IMR-90 (cell line): ENCODE measurements around the gene SMO. TPM values are rescaled to one million over a fixed set of nuclear protein-coding genes. Genes with fewer than 3 reads are reported as not detected.

Experiments used
- ATAC-seq: fragments of 200-7000 bp; cut with Tn5 transposase; 2 replicates; pipeline ENCODE4 v1.9.1; 2020; ENCODE audit warnings: low read depth, mild to moderate bottlenecking, moderate library complexity
- BruUV-seq: library from RNA; stranded (reverse); fragments of 400-500 nt; replicated peaks from 2 replicates; lab custom pipeline; 2021; lab: Mats Ljungman, UMichigan
- CTCF ChIA-PET: fragments of 300-600 bp; formaldehyde crosslinking; extraction: SDS; loops from one replicate; lab custom pipeline; 2021; ENCODE audit warnings: antibody characterized with exemption; lab: Yijun Ruan, JAX
- POLR2A ChIA-PET: fragments of 300-600 bp; sonication (Branson Sonifier 250); formaldehyde crosslinking; loops from one replicate; lab custom pipeline; 2022; ENCODE audit warnings: antibody characterized with exemption; ENCODE audit not compliant: unreplicated experiment; lab: Charles Lee
- DNase-seq: peaks from one replicate; pipeline ENCODE4 v3.0.0; 2013
- H2AFZ ChIP-seq: replicated peaks from 2 replicates; pipeline ENCODE3; 2013; ENCODE audit warnings: low read length, mild to moderate bottlenecking; ENCODE audit not compliant: poor library complexity
- H2AK5ac ChIP-seq: 2 replicates; pipeline ENCODE4 v1.6.1; 2013; ENCODE audit warnings: low read depth, low read length, inconsistent platforms
- H2AK9ac ChIP-seq: replicated peaks from 2 replicates; pipeline ENCODE3; 2013; ENCODE audit warnings: mild to moderate bottlenecking, low read depth, low read length, moderate library complexity; ENCODE audit not compliant: poor library complexity
- H2BK120ac ChIP-seq: 2 replicates; pipeline ENCODE4 v1.6.1; 2013; ENCODE audit warnings: low read depth, low read length, inconsistent platforms
- H2BK15ac ChIP-seq: 3 replicates; pipeline ENCODE4 v1.6.1; 2013; ENCODE audit warnings: low read depth, low read length, inconsistent platforms
- H2BK20ac ChIP-seq: 2 replicates; pipeline ENCODE4 v1.6.1; 2013; ENCODE audit warnings: low read depth, mild to moderate bottlenecking, inconsistent platforms, low read length, moderate library complexity
- H2BK5ac ChIP-seq: 2 replicates; pipeline ENCODE4 v1.6.1; 2013; ENCODE audit warnings: mild to moderate bottlenecking, low read depth, low read length, inconsistent platforms; ENCODE audit not compliant: poor library complexity, severe bottlenecking
- H3K14ac ChIP-seq: replicated peaks from 2 replicates; pipeline ENCODE4 v1.6.1; 2013; ENCODE audit warnings: low read depth, low read length, inconsistent platforms
- H3K18ac ChIP-seq: 2 replicates; pipeline ENCODE4 v1.6.1; 2013; ENCODE audit warnings: low read depth, low read length, control low read depth
- H3K23ac ChIP-seq: 2 replicates; pipeline ENCODE4 v1.6.1; 2013; ENCODE audit warnings: low read depth, low read length, inconsistent platforms
- H3K27ac ChIP-seq: 2 replicates; pipeline ENCODE4 v1.5.1; 2013; ENCODE audit warnings: mild to moderate bottlenecking, control low read depth, low read length; ENCODE audit not compliant: insufficient read depth
- H3K27me3 ChIP-seq: 2 replicates; pipeline ENCODE4 v1.6.1; 2013; ENCODE audit warnings: low read length; ENCODE audit not compliant: control insufficient read depth, insufficient read depth
- H3K36me3 ChIP-seq: 2 replicates; pipeline ENCODE4 v1.6.1; 2013; ENCODE audit warnings: low read length, mixed read lengths; ENCODE audit not compliant: control insufficient read depth, insufficient read depth
- H3K4ac ChIP-seq: 2 replicates; pipeline ENCODE4 v1.6.1; 2013; ENCODE audit warnings: low read depth, low read length, inconsistent platforms
- H3K4me1 ChIP-seq: 2 replicates; pipeline ENCODE4 v1.6.1; 2013; ENCODE audit warnings: low read length, mixed read lengths; ENCODE audit not compliant: control insufficient read depth, insufficient read depth
- H3K4me2 ChIP-seq: 2 replicates; pipeline ENCODE4 v1.6.1; 2013; ENCODE audit warnings: low read depth, mild to moderate bottlenecking, control low read depth, low read length, moderate library complexity
- H3K4me3 ChIP-seq: 2 replicates; pipeline ENCODE4 v1.5.1; 2013; ENCODE audit warnings: low read depth, mild to moderate bottlenecking, control low read depth, low read length, moderate library complexity; ENCODE audit not compliant: insufficient read depth
- H3K56ac ChIP-seq: 2 replicates; pipeline ENCODE4 v1.6.1; 2013; ENCODE audit warnings: low read length, inconsistent platforms; ENCODE audit not compliant: insufficient read depth; ENCODE audit errors: extremely low read depth
- H3K79me1 ChIP-seq, 2 experiments: 2 replicates each; pipeline ENCODE4 v1.6.1; 2013; ENCODE audit warnings: low read length in 2 of 2, inconsistent platforms in 1 of 2, low read depth in 1 of 2
- H3K9ac ChIP-seq: 2 replicates; pipeline ENCODE4 v1.6.1; 2013; ENCODE audit warnings: low read depth, low read length, control low read depth
- H3K9me1 ChIP-seq: 2 replicates; pipeline ENCODE4 v1.6.1; 2013; ENCODE audit warnings: low read length, inconsistent platforms; ENCODE audit not compliant: insufficient read depth
- H3K9me3 ChIP-seq: 2 replicates; pipeline ENCODE4 v1.6.1; 2013; ENCODE audit warnings: low read length; ENCODE audit not compliant: control insufficient read depth, insufficient read depth
- H4K20me1 ChIP-seq: 2 replicates; pipeline ENCODE4 v1.6.1; 2013; ENCODE audit warnings: low read length, inconsistent platforms; ENCODE audit not compliant: insufficient read depth
- H4K5ac ChIP-seq: 2 replicates; pipeline ENCODE4 v1.6.1; 2013; ENCODE audit warnings: mild to moderate bottlenecking, low read depth, low read length, control low read depth
- H4K8ac ChIP-seq, 2 experiments: 2 replicates each; pipeline ENCODE4 v1.6.1; 2013; ENCODE audit warnings: low read depth in 2 of 2, low read length in 2 of 2, control low read depth in 1 of 2, inconsistent platforms in 1 of 2
- H4K91ac ChIP-seq: 2 replicates; pipeline ENCODE4 v1.6.1; 2013; ENCODE audit warnings: low read depth, low read length, inconsistent platforms; ENCODE audit not compliant: insufficient read depth
- BHLHE40 ChIP-seq: fragments of 150-350 bp; IDR thresholded peaks from 2 replicates; pipeline ENCODE4 v1.6.1; 2016; ENCODE audit warnings: mild to moderate bottlenecking, low read depth, low read length
- CHD1 ChIP-seq: IDR thresholded peaks from 2 replicates; pipeline ENCODE4 v1.6.1; 2012; ENCODE audit warnings: low read depth, low read length, improper control_type of control experiment
- CTCF ChIP-seq: conservative IDR thresholded peaks from 2 replicates; pipeline ENCODE4 v1.5.1; 2012; ENCODE audit warnings: mild to moderate bottlenecking, low read depth, low read length, improper control_type of control experiment
- MAZ ChIP-seq: IDR thresholded peaks from 2 replicates; pipeline ENCODE4 v1.6.1; 2012; ENCODE audit warnings: low read depth, mild to moderate bottlenecking, low read length, improper control_type of control experiment, moderate library complexity, borderline replicate concordance
- MXI1 ChIP-seq: IDR thresholded peaks from 2 replicates; pipeline ENCODE4 v1.6.1; 2012; ENCODE audit warnings: low read depth, mild to moderate bottlenecking, low read length, moderate library complexity, borderline replicate concordance
- NFE2L2 ChIP-seq: fragments of 150-350 bp; IDR thresholded peaks from 2 replicates; pipeline ENCODE4 v1.6.1; 2016; ENCODE audit warnings: low read depth, mild to moderate bottlenecking, low read length
- POLR2A ChIP-seq: IDR thresholded peaks from 2 replicates; pipeline ENCODE4 v1.6.1; 2012; ENCODE audit warnings: mild to moderate bottlenecking, low read depth, low read length
- RAD21 ChIP-seq: IDR thresholded peaks from 2 replicates; pipeline ENCODE4 v1.6.1; 2012; ENCODE audit warnings: low read length, improper control_type of control experiment
- RFX5 ChIP-seq: IDR thresholded peaks from 2 replicates; pipeline ENCODE4 v1.8.0; 2012; ENCODE audit warnings: low read depth, mild to moderate bottlenecking, low read length, moderate library complexity
- SMC3 ChIP-seq: fragments of 150-350 bp; IDR thresholded peaks from 2 replicates; pipeline ENCODE4 v1.6.1; 2016; ENCODE audit warnings: low read depth, mild to moderate bottlenecking, antibody characterized with exemption, low read length, moderate library complexity
- WGBS, 2 experiments: methylation state at CpG; one replicate each; pipeline versions ENCODE4 v1.1.5 to v1.1.7; 2013; ENCODE audit warnings: missing lambda C conversion rate in 2 of 2; ENCODE audit not compliant: insufficient read length in 1 of 2; ENCODE audit errors: extremely low coverage in 2 of 2; 5-methylcytosine and 5-hydroxymethylcytosine counted together
- dilution Hi-C: fragments of 300-500 bp; cut with HindIII; formaldehyde crosslinking; loops from one replicate; pipeline ENCODE4 v1.14.3; 2018; ENCODE audit warnings: low sequenced_read_pairs; ENCODE audit not compliant: unreplicated experiment
- in situ Hi-C: fragments of 300-500 bp; cut with MboI; formaldehyde crosslinking; loops from 3 replicates; pipeline ENCODE4 v1.14.3; 2019; ENCODE audit warnings: low sequenced_read_pairs, inconsistent platforms, mixed read lengths
- intact Hi-C: fragments of 100-400 bp; cut with micrococcal nuclease; formaldehyde crosslinking; loops from 2 replicates; pipeline ENCODE4 v1.10.0; 2022
- polyA plus RNA-seq, 3 experiments: library from polyadenylated mRNA; depleted of rRNA; stranded (reverse); fragments of >200 nt; gene quantifications; 2 replicates each; pipeline ENCODE4 v1.2.3, GENCODE V29; 2012; ENCODE audit warnings: low replicate concordance in 1 of 3
- total RNA-seq: library from RNA; depleted of rRNA; stranded (reverse); fragments of >200 nt; gene quantifications from 2 replicates; pipeline ENCODE4 v1.2.3, GENCODE V29; 2012

Gene SMO
- total and polyA plus RNA-seq, 2 of the 4 experiments (the other 2 are of a cell fraction), result 18.5 to 24.7 TPM

- Histone ChIP-seq H3K36me3 (no peaks in the 10 kb centered on the region), H3K9me1 (no peaks in the 10 kb centered on the region), H4K8ac (no peak overlapping the region), H3K4ac (no peak overlapping the region), H2AK9ac (no peak overlapping the region), H2AFZ (no peak overlapping the region), H3K4me3 (no peak overlapping the region), H2BK20ac (no peak overlapping the region), H2BK120ac (no peak overlapping the region), H3K56ac (no peak overlapping the region), H3K4me2 (no peak overlapping the region), H3K27ac (no peak overlapping the region), H3K23ac (no peak overlapping the region), H4K91ac (no peak overlapping the region), H3K18ac (no peak overlapping the region), H2AK5ac (no peak overlapping the region), H4K5ac (no peak overlapping the region), H3K4me1 (no peaks in the 10 kb centered on the region), H3K27me3 (peaks cover 83% of the 10 kb centered on the region), H3K14ac (no peak overlapping the region), H3K9me3 (0 out of 2 replicates have a peak, but pooled peaks cover 2% of the 10 kb centered on the region), H3K9ac (no peak overlapping the region), H2BK5ac (no peak overlapping the region), H4K20me1 (no peaks in the 10 kb centered on the region), H3K79me1 (no peaks in the 10 kb centered on the region), H2BK15ac (no peak overlapping the region)
- TF ChIP-seq CTCF, result no peak
- TF ChIP-seq SMC3, result no peak
- TF ChIP-seq BHLHE40, result no peak
- no peak for TF ChIP-seq MXI1
- TF ChIP-seq CHD1, result no peak
- no peak for TF ChIP-seq MAZ
- no peak for TF ChIP-seq RFX5
- no peak for TF ChIP-seq POLR2A
- TF ChIP-seq RAD21, result no peak
- no peak for TF ChIP-seq NFE2L2
- ChIA-PET CTCF (no interaction called here), POLR2A (no interaction called here)
- dilution Hi-C loops (no loop called here), in situ Hi-C loops (no loop called here), intact Hi-C loops (no loop called here)
- DNase-seq, result no peak
- WGBS, 2 experiments, result 29% methylated on average over 4 of the region's 8 CpGs; no CpG with 5 or more reads in 1 of the 2 experiments
- no TSS peak for BruUV-seq
- no peak for ATAC-seq
Measured at GRCh38 chr7:129146237-129146979, 42.0 kb upstream of the SMO start.
